H1 (cell line): ENCODE results near the gene BTBD1.

Experiments used
- BACH1 ChIP-seq: IDR thresholded peaks from 2 replicates; pipeline ENCODE4 v1.6.1; 2012; ENCODE audit warnings: low read length, improper control_type of control experiment
- CREB1 ChIP-seq: IDR thresholded peaks from 2 replicates; pipeline ENCODE4 v1.6.1; 2012; ENCODE audit warnings: inconsistent platforms
- EGR1 ChIP-seq: IDR thresholded peaks from 2 replicates; pipeline ENCODE4 v1.6.1; 2011; ENCODE audit warnings: low read depth, low read length, borderline replicate concordance
- JUN ChIP-seq: IDR thresholded peaks from 2 replicates; pipeline ENCODE4 v1.6.1; 2011; ENCODE audit warnings: low read depth, mild to moderate bottlenecking, improper control_type of control experiment, low read length
- NRF1 ChIP-seq: IDR thresholded peaks from 2 replicates; pipeline ENCODE4 v1.6.1; 2011; ENCODE audit warnings: mild to moderate bottlenecking, low read depth, low read length, improper control_type of control experiment
- POLR2A ChIP-seq, 2 experiments: IDR thresholded peaks; 1 replicate in 1 of 2; 2 replicates in 1 of 2; pipeline ENCODE4 v1.6.1; 2011; ENCODE audit warnings: low read depth in 2 of 2, low read length in 2 of 2, mild to moderate bottlenecking in 2 of 2; ENCODE audit errors: control extremely low read depth in 1 of 2
- POLR2AphosphoS5 ChIP-seq: IDR thresholded peaks from 2 replicates; pipeline ENCODE4 v1.6.1; 2011; ENCODE audit warnings: low read depth, low read length
- RNF2 ChIP-seq: fragments of 200-900, 300-1000 bp; sonication (generic); IDR thresholded peaks from 2 replicates; pipeline ENCODE4 v1.7.1; 2016; ENCODE audit warnings: borderline replicate concordance, low read depth, mild to moderate bottlenecking, antibody characterized with exemption, low read length; ENCODE audit not compliant: poor library complexity, severe bottlenecking; ENCODE audit errors: missing control alignments
- RXRA ChIP-seq: IDR thresholded peaks from 2 replicates; pipeline ENCODE4 v1.6.1; 2011; ENCODE audit warnings: low read depth, mild to moderate bottlenecking, low read length, moderate library complexity; ENCODE audit not compliant: insufficient read depth
- SIN3A ChIP-seq, 2 experiments: IDR thresholded peaks in 1 of 2; conservative IDR thresholded peaks in 1 of 2; 2 replicates each; pipeline ENCODE4 v1.6.1; 2011 to 2012; ENCODE audit warnings: low read length in 2 of 2, improper control_type of control experiment in 1 of 2, low read depth in 1 of 2, mild to moderate bottlenecking in 1 of 2
- SP2 ChIP-seq: IDR thresholded peaks from 2 replicates; pipeline ENCODE4 v1.6.1; 2012; ENCODE audit warnings: mild to moderate bottlenecking, low read length, inconsistent platforms
- TAF1 ChIP-seq: IDR thresholded peaks from 2 replicates; pipeline ENCODE4 v1.6.1; 2011; ENCODE audit warnings: mild to moderate bottlenecking, low read depth, low read length
- TF ChIP-seq, protein P1 (sequence below), 3 experiments: IDR thresholded peaks; 1 replicate in 2 of 3; 2 replicates in 1 of 3; pipeline versions ENCODE4 v1.5.1 to v1.6.1; 2011; ENCODE audit warnings: low read length in 3 of 3, mild to moderate bottlenecking in 3 of 3, inconsistent platforms in 2 of 3, low read depth in 1 of 3, moderate library complexity in 1 of 3; ENCODE audit not compliant: insufficient read depth in 1 of 3; ENCODE audit errors: control extremely low read depth in 1 of 3
- TF ChIP-seq, protein P2 (sequence below): IDR thresholded peaks from 2 replicates; pipeline ENCODE4 v1.6.1; 2011; ENCODE audit warnings: low read length, improper control_type of control experiment

DNA sequence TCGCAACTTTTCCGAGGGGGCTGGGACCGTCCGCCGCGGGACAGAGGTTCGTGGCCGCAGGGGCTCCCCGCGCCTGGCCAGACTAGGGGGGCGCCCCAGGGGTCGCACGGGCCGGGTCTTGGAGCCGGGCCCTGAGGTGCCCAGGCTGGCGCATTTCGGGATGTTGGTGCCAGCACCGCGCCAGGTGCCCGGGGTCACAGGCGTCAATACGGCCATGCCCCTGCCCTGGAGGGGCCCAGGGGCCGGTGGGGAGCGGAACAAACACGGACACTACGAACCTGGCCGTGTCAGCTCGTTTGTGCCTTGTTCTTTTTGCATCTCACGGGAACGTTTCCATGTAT is 40.8 kb upstream of the BTBD1 start:
- TF ChIP-seq SIN3A (conservative IDR thresholded peaks at IDR 0.05 in 1 of 2, IDR thresholded peaks at IDR 0.05 in 1 of 2; ENCODE audit: low read depth in 1 of 2, low read length in 2 of 2), result no peak
- TF ChIP-seq, protein P1, sequence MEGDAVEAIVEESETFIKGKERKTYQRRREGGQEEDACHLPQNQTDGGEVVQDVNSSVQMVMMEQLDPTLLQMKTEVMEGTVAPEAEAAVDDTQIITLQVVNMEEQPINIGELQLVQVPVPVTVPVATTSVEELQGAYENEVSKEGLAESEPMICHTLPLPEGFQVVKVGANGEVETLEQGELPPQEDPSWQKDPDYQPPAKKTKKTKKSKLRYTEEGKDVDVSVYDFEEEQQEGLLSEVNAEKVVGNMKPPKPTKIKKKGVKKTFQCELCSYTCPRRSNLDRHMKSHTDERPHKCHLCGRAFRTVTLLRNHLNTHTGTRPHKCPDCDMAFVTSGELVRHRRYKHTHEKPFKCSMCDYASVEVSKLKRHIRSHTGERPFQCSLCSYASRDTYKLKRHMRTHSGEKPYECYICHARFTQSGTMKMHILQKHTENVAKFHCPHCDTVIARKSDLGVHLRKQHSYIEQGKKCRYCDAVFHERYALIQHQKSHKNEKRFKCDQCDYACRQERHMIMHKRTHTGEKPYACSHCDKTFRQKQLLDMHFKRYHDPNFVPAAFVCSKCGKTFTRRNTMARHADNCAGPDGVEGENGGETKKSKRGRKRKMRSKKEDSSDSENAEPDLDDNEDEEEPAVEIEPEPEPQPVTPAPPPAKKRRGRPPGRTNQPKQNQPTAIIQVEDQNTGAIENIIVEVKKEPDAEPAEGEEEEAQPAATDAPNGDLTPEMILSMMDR (IDR thresholded peaks at IDR 0.05; ENCODE audit: control extremely low read depth in 1 of 3, insufficient read depth in 1 of 3, low read depth in 1 of 3, low read length in 3 of 3), result no peak
- TF ChIP-seq TAF1, result no peak
- TF ChIP-seq RXRA, result no peak
- TF ChIP-seq, protein P2, sequence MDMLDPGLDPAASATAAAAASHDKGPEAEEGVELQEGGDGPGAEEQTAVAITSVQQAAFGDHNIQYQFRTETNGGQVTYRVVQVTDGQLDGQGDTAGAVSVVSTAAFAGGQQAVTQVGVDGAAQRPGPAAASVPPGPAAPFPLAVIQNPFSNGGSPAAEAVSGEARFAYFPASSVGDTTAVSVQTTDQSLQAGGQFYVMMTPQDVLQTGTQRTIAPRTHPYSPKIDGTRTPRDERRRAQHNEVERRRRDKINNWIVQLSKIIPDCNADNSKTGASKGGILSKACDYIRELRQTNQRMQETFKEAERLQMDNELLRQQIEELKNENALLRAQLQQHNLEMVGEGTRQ, result no peak
- no peak for TF ChIP-seq JUN
- TF ChIP-seq POLR2A (IDR thresholded peaks at IDR 0.05; ENCODE audit: control extremely low read depth in 1 of 2, low read depth in 2 of 2, low read length in 2 of 2), result no peak
- TF ChIP-seq CREB1, result no peak
- no peak for TF ChIP-seq EGR1
- no peak for TF ChIP-seq NRF1
- TF ChIP-seq POLR2AphosphoS5, result no peak
- TF ChIP-seq BACH1, result no peak
- TF ChIP-seq SP2, result no peak
- peak; percentile 16 for TF ChIP-seq RNF2
